ENCODE data around the gene NOL4. TPM values are rescaled to one million over a fixed set of nuclear protein-coding genes. Genes with fewer than 3 reads are reported as not detected.
"Not testable (repeated sequence)": the region's sequence is repeated elsewhere in the genome, so short reads cannot be mapped to it uniquely, and the experiment has no call there.

NOL4 gene
- total RNA-seq, result 5.7 TPM in 2 replicates
- long read RNA-seq, partial matches to known transcripts, result 1 of 6 reads
- long read RNA-seq, other reads (novel, unspliced or antisense), result 3 of 6 reads

- no peaks in the 10 kb centered on the region for H3K9me3 Mint-ChIP-seq (ENCODE audit: low read depth)
- H3K4me1 Mint-ChIP-seq (ENCODE audit: low read depth), result peaks cover 25% of the 10 kb centered on the region
- peaks cover 43% of the 10 kb centered on the region for H3K27me3 Mint-ChIP-seq
- DNase-seq (ENCODE audit: low spot score, unreplicated experiment), result peak; percentile 89
- TF ChIP-seq CTCF (IDR thresholded peaks at IDR 0.05; ENCODE audit: unreplicated experiment), result peak; percentile 75
- no peaks in the 10 kb centered on the region for H3K36me3 Mint-ChIP-seq (ENCODE audit: insufficient read depth)
- H3K27ac Mint-ChIP-seq, result peak within 1 kb of the TSS; percentile 46
- H3K4me3 Mint-ChIP-seq (ENCODE audit: low read depth), result peak within 1 kb of the TSS; percentile 78
Measured at GRCh38 chr18:34224423-34225217, at the start of gene NOL4. NOL4 (minus strand) TSS chr18:34224913; CDS start chr18:34223253, 1,660 bp downstream.

GRCh38 chr18:34266029-34266428, 41.3 kb upstream of the NOL4 start:
- not testable (repeated sequence) for H3K27me3 Mint-ChIP-seq; H3K4me1 Mint-ChIP-seq (ENCODE audit: low read depth); DNase-seq (ENCODE audit: low spot score, unreplicated experiment); H3K4me3 Mint-ChIP-seq (ENCODE audit: low read depth); H3K36me3 Mint-ChIP-seq (ENCODE audit: insufficient read depth); H3K27ac Mint-ChIP-seq
- H3K9me3 Mint-ChIP-seq (ENCODE audit: low read depth), result peaks cover 22% of the 10 kb centered on the region

- Mint-ChIP-seq H3K9me3 (ENCODE audit: low read depth) (peaks cover 16% of the 10 kb centered on the region), H3K36me3 (ENCODE audit: insufficient read depth) (peaks cover 3% of the 10 kb centered on the region), H3K4me1 (ENCODE audit: low read depth) (peaks cover 5% of the 10 kb centered on the region), H3K4me3 (ENCODE audit: low read depth) (no peak overlapping the region), H3K27me3 (no peaks in the 10 kb centered on the region), H3K27ac (no peak overlapping the region)
- peak; percentile 45 for TF ChIP-seq CTCF (IDR thresholded peaks at IDR 0.05; ENCODE audit: unreplicated experiment)
- no peak for DNase-seq (ENCODE audit: low spot score, unreplicated experiment)
Measured at GRCh38 chr18:34261865-34262780, 37.4 kb upstream of the NOL4 start.

GRCh38 chr18:34258176-34258575, 33.5 kb upstream of the NOL4 start:
- no peaks in the 10 kb centered on the region for H3K27me3 Mint-ChIP-seq
- H3K27ac Mint-ChIP-seq, result no peak overlapping the region
- no peaks in the 10 kb centered on the region for H3K36me3 Mint-ChIP-seq (ENCODE audit: insufficient read depth)
- H3K4me3 Mint-ChIP-seq (ENCODE audit: low read depth), result no peak overlapping the region
- no peak for TF ChIP-seq CTCF (IDR thresholded peaks at IDR 0.05; ENCODE audit: unreplicated experiment)
- peaks cover 7% of the 10 kb centered on the region for H3K9me3 Mint-ChIP-seq (ENCODE audit: low read depth)
- DNase-seq (ENCODE audit: low spot score, unreplicated experiment), result no peak
- H3K4me1 Mint-ChIP-seq (ENCODE audit: low read depth), result peaks cover 5% of the 10 kb centered on the region

- no peak overlapping the region for H3K4me3 Mint-ChIP-seq (ENCODE audit: low read depth)
- H3K9me3 Mint-ChIP-seq (ENCODE audit: low read depth), result peaks cover 8% of the 10 kb centered on the region
- TF ChIP-seq CTCF (IDR thresholded peaks at IDR 0.05; ENCODE audit: unreplicated experiment), result no peak
- no peak for DNase-seq (ENCODE audit: low spot score, unreplicated experiment)
- H3K27ac Mint-ChIP-seq, result no peak overlapping the region
- no peaks in the 10 kb centered on the region for H3K27me3 Mint-ChIP-seq
- H3K36me3 Mint-ChIP-seq (ENCODE audit: insufficient read depth), result no peaks in the 10 kb centered on the region
- no peaks in the 10 kb centered on the region for H3K4me1 Mint-ChIP-seq (ENCODE audit: low read depth)
Measured at GRCh38 chr18:34251919-34252318, 27.2 kb upstream of the NOL4 start.

Measured in progenitor cell of endocrine pancreas (in vitro differentiated cells).